RWPE2 (cell line): ENCODE results near the gene CCDC124.

ENCODE experiments used
- ATAC-seq: fragments of 200-7000 bp; cut with Tn5 transposase; 3 replicates; pipeline ENCODE4 v1.9.1; 2021; ENCODE audit warnings: low read depth
- DNase-seq: peaks from one replicate; pipeline ENCODE4 v3.0.0-alpha.2; 2020; ENCODE audit warnings: low spot score
- H3K27ac ChIP-seq: fragments of 450-650 bp; 2 replicates; pipeline ENCODE4 v1.5.1; 2017; ENCODE audit warnings: mild to moderate bottlenecking; ENCODE audit not compliant: poor library complexity, severe bottlenecking
- H3K27me3 ChIP-seq: fragments of 250-450 bp; sonication (Bioruptor Pico); 2 replicates; pipeline ENCODE4 v1.5.1; 2021; ENCODE audit warnings: mild to moderate bottlenecking, moderate library complexity; ENCODE audit not compliant: insufficient read depth, poor library complexity, severe bottlenecking
- H3K36me3 ChIP-seq: fragments of 250-450 bp; sonication (Bioruptor Pico); 2 replicates; pipeline ENCODE4 v1.5.1; 2020; ENCODE audit warnings: low read depth, mild to moderate bottlenecking, moderate library complexity
- H3K4me1 ChIP-seq: fragments of 250-450 bp; sonication (Bioruptor Pico); 2 replicates; pipeline ENCODE4 v1.5.1; 2021; ENCODE audit warnings: mild to moderate bottlenecking, moderate library complexity; ENCODE audit not compliant: insufficient read depth, poor library complexity, severe bottlenecking
- H3K4me3 ChIP-seq: fragments of 250-450 bp; sonication (Bioruptor Pico); 2 replicates; pipeline ENCODE4 v1.5.1; 2021; ENCODE audit warnings: mild to moderate bottlenecking, moderate library complexity; ENCODE audit not compliant: severe bottlenecking
- H3K9me3 ChIP-seq: fragments of 250-450 bp; sonication (Bioruptor Pico); 2 replicates; pipeline ENCODE4 v1.5.1; 2021; ENCODE audit warnings: mild to moderate bottlenecking, moderate library complexity; ENCODE audit not compliant: severe bottlenecking
- CTCF ChIP-seq: fragments of 450-650 bp; IDR thresholded peaks from one replicate; pipeline ENCODE4 v1.5.1; 2017; ENCODE audit warnings: mild to moderate bottlenecking, moderate library complexity; ENCODE audit not compliant: poor library complexity, severe bottlenecking

CCDC124 gene

DNA sequence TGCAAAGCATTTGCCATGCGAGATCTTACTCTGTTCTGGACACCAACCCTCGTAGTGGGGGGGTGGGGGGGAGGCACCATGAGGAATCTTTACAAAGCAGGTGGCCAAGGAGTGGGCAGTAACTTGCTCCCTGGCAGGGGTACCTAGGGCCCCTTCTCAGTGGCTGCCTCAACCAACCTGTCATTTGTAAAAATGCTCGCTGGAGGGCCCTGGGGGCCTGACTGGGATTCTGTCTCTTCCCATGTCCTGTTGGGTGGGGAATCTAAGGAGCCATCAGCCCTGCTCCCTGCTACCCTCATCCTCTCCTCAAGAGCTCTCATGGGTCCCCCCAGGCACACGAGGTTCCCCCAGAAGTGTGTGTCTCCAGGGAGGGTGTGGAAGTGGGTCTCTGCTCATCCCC is 35.5 kb downstream of the CCDC124 start:
- Histone ChIP-seq H3K27me3 (peaks cover 22% of the 10 kb centered on the region), H3K9me3 (no peaks in the 10 kb centered on the region), H3K4me1 (no peaks in the 10 kb centered on the region), H3K4me3 (no peak overlapping the region), H3K27ac (no peak overlapping the region), H3K36me3 (no peaks in the 10 kb centered on the region)
- ATAC-seq (no peak), DNase-seq (no peak)
- TF ChIP-seq CTCF = no peak

GRCh38 chr19:17969096-17969792 is 36.4 kb downstream of the CCDC124 start:
- no peak for TF ChIP-seq CTCF
- no peak for ATAC-seq
- Histone ChIP-seq H3K9me3 (no peaks in the 10 kb centered on the region), H3K36me3 (no peaks in the 10 kb centered on the region), H3K27ac (no peak overlapping the region), H3K4me1 (no peaks in the 10 kb centered on the region), H3K4me3 (no peak overlapping the region), H3K27me3 (peaks cover 22% of the 10 kb centered on the region)
- no peak for DNase-seq

DNA sequence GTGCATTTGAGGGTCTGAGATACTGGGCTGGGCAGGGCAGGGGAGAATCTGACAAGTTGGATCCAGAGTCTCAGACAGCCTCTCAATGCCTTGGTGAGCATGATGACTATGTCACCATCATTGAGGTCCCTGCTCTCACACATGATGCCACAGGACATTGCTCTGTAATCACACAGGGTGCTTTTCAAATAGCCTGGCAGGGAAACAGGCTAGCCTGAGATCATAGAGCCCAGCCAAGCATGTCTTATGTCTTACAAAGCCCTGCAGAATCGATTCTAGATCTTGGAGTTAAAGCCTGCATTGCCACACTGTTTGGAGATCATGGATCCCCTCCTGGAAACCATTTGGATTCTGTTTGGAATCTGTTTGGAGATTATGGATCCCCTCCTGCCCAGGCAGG is 39.4 kb downstream of the CCDC124 start:
- Histone ChIP-seq H3K27ac (no peak overlapping the region), H3K4me1 (no peaks in the 10 kb centered on the region), H3K9me3 (no peaks in the 10 kb centered on the region), H3K4me3 (no peak overlapping the region), H3K36me3 (no peaks in the 10 kb centered on the region), H3K27me3 (peaks cover 5% of the 10 kb centered on the region)
- DNase-seq = no peak
- ATAC-seq = no peak
- no peak for TF ChIP-seq CTCF

DNA sequence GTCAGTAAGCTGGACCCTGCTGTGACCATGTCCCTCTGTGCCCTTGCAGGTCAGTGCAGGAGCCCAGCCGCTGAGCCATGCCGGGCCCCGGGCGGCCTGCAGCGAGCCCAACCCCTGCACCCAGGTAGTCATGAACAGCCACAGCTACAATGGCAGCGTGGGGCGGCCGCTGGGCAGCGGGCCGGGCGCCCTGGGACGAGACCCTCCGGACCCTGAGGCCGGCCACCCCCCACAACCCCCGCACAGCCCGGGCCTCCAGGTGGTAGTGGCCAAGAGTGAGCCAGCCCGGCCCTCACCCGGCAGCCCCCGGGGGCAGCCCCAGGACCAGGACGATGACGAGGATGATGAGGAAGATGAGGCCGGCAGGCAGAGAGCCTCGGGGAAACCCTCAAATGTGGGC is 40.9 kb downstream of the CCDC124 start:
- Histone ChIP-seq H3K4me1 (no peaks in the 10 kb centered on the region), H3K36me3 (no peaks in the 10 kb centered on the region), H3K9me3 (no peaks in the 10 kb centered on the region), H3K27me3 (no peaks in the 10 kb centered on the region), H3K4me3 (no peak overlapping the region), H3K27ac (no peak overlapping the region)
- no peak for TF ChIP-seq CTCF
- DNase-seq = peak; percentile 50
- ATAC-seq = no peak

GRCh38 chr19:17974551-17974950 is 41.7 kb downstream of the CCDC124 start:
- no peak for ATAC-seq
- Histone ChIP-seq H3K4me3 (no peak overlapping the region), H3K27me3 (no peaks in the 10 kb centered on the region), H3K27ac (no peak overlapping the region), H3K4me1 (no peaks in the 10 kb centered on the region), H3K36me3 (no peaks in the 10 kb centered on the region), H3K9me3 (no peaks in the 10 kb centered on the region)
- no peak for TF ChIP-seq CTCF
- DNase-seq = no peak
